HG02588 (cell line): ENCODE results near the gene SETBP1.

Experiments used
- ATAC-seq: cut with Tn5 transposase; IDR thresholded peaks from one replicate; pipeline ENCODE4 v1.9.1; 2021; ENCODE audit warnings: mild to moderate bottlenecking, moderate library complexity; ENCODE audit not compliant: unreplicated experiment

SETBP1 gene

GRCh38 chr18:45100321-45101105 lies 419.8 kb downstream of the SETBP1 start:
- no peak for ATAC-seq

GRCh38 chr18:45102126-45102525 lies 421.4 kb downstream of the SETBP1 start:
- ATAC-seq: no peak

GRCh38 chr18:45102863-45103262 lies 422.2 kb downstream of the SETBP1 start:
- ATAC-seq: no peak

GRCh38 chr18:45103319-45104048 lies 422.8 kb downstream of the SETBP1 start:
- ATAC-seq: peak; percentile 36

GRCh38 chr18:45104049-45104395 lies 423.3 kb downstream of the SETBP1 start:
- ATAC-seq: peak; percentile 15

GRCh38 chr18:45106331-45106774 lies 425.7 kb downstream of the SETBP1 start:
- peak; percentile 89 for ATAC-seq

- no peak for ATAC-seq
These were observed 426.7 kb downstream of the SETBP1 start for GRCh38 chr18:45107425-45107824.

- no peak for ATAC-seq
These were observed 428.1 kb downstream of the SETBP1 start for GRCh38 chr18:45108754-45109153.

GRCh38 chr18:45109271-45109670 lies 428.6 kb downstream of the SETBP1 start:
- no peak for ATAC-seq

- ATAC-seq: no peak
These were observed 429.0 kb downstream of the SETBP1 start for GRCh38 chr18:45109706-45110105.

GRCh38 chr18:45110577-45111501 lies 430.2 kb downstream of the SETBP1 start:
- no peak for ATAC-seq

GRCh38 chr18:45111502-45111848 lies 430.8 kb downstream of the SETBP1 start:
- ATAC-seq: no peak

- ATAC-seq: no peak
These were observed 432.0 kb downstream of the SETBP1 start for GRCh38 chr18:45112682-45113081.

GRCh38 chr18:45116116-45116515 lies 435.4 kb downstream of the SETBP1 start:
- no peak for ATAC-seq
